ENCODE results near the gene IQCM.

DNA sequence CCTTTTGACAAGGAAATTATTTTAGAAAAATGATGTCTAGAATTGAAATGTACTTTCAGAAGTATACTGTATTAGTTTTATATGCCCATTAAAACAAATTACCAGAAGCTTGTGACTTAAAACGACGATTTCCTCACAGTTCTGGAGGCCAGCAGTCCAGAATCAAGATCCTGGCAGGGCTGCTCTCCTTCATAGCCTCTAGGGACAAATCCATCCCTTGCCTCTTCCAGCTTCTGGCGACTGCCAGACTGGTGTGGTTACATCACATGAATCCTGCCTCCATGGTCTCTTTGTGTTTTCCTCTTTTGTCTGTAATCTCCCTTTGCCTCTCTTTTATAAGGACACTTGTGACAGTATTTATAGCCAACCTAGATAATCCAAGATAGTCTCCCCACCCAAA is 97.1 kb downstream of the IQCM start:
- TF ChIP-seq, protein P1, sequence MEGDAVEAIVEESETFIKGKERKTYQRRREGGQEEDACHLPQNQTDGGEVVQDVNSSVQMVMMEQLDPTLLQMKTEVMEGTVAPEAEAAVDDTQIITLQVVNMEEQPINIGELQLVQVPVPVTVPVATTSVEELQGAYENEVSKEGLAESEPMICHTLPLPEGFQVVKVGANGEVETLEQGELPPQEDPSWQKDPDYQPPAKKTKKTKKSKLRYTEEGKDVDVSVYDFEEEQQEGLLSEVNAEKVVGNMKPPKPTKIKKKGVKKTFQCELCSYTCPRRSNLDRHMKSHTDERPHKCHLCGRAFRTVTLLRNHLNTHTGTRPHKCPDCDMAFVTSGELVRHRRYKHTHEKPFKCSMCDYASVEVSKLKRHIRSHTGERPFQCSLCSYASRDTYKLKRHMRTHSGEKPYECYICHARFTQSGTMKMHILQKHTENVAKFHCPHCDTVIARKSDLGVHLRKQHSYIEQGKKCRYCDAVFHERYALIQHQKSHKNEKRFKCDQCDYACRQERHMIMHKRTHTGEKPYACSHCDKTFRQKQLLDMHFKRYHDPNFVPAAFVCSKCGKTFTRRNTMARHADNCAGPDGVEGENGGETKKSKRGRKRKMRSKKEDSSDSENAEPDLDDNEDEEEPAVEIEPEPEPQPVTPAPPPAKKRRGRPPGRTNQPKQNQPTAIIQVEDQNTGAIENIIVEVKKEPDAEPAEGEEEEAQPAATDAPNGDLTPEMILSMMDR (IDR thresholded peaks at IDR 0.05 in 8 of 11, conservative IDR thresholded peaks at IDR 0.05 in 3 of 11), result no peak
- TF ChIP-seq POLR2AphosphoS5 (IDR thresholded peaks at IDR 0.05) (no peak), POLR2A (IDR thresholded peaks at IDR 0.05) (no peak)

All from spleen (tissue), 7 donors.